Transverse colon (tissue), 4 donors: ENCODE data around the gene KDM4D.

ENCODE experiments used
- CTCF ChIP-seq, 5 experiments: fragments of 200-600 bp in 3 of 5; fragments of 450-650 bp in 2 of 5; sonication (generic) in 3 of 5; IDR thresholded peaks; 1 replicate in 2 of 5; 2 replicates in 3 of 5; pipeline ENCODE4 v1.5.1; 2016 to 2017; ENCODE audit warnings: antibody characterized with exemption in 5 of 5, inconsistent platforms in 3 of 5, mild to moderate bottlenecking in 2 of 5, moderate library complexity in 1 of 5
- EP300 ChIP-seq: sonication (generic); formaldehyde crosslinking; IDR thresholded peaks from one replicate; pipeline ENCODE4 v1.6.1; 2017; ENCODE audit warnings: antibody characterized with exemption, low read depth
- POLR2A ChIP-seq: fragments of 450-650 bp; IDR thresholded peaks from one replicate; pipeline ENCODE4 v1.6.1; 2016; ENCODE audit warnings: antibody characterized with exemption, mild to moderate bottlenecking, moderate library complexity
- POLR2AphosphoS5 ChIP-seq, 3 donors: sonication (generic); formaldehyde crosslinking; IDR thresholded peaks; one replicate each; pipeline ENCODE4 v1.6.1; 2016; ENCODE audit warnings: antibody characterized with exemption in 3 of 3

DNA sequence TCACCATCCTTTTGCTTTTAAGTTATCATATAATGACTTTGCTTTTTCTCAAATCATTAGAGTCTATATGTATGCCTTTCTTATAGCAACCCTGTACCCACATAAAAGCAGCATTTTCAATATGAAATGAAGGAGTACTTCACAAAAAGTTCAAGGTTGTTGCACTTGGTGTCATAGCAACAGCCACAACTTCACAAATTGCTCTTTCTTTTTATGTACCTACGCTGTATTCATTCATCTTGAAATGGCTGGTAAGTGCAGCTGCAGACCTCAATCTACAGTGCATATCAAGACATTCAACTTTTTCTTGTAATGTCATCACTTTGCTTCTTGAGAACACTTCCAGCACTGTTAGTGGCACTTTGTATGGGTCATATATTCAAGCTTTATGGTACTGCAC lies 18.8 kb upstream of the KDM4D start:
- TF ChIP-seq CTCF (IDR thresholded peaks at IDR 0.05): no peak
- TF ChIP-seq POLR2AphosphoS5 (IDR thresholded peaks at IDR 0.05): no peak
- no peak for TF ChIP-seq POLR2A
- no peak for TF ChIP-seq EP300
